GM21447 (cell line): ENCODE measurements around the gene GABBR2.
"Not testable (repeated sequence)": the region's sequence is repeated elsewhere in the genome, so short reads cannot be mapped to it uniquely, and the experiment has no call there.

Experiments
- ATAC-seq: cut with Tn5 transposase; IDR thresholded peaks from one replicate; pipeline ENCODE4 v1.9.1; 2021; ENCODE audit not compliant: unreplicated experiment

Gene GABBR2

DNA sequence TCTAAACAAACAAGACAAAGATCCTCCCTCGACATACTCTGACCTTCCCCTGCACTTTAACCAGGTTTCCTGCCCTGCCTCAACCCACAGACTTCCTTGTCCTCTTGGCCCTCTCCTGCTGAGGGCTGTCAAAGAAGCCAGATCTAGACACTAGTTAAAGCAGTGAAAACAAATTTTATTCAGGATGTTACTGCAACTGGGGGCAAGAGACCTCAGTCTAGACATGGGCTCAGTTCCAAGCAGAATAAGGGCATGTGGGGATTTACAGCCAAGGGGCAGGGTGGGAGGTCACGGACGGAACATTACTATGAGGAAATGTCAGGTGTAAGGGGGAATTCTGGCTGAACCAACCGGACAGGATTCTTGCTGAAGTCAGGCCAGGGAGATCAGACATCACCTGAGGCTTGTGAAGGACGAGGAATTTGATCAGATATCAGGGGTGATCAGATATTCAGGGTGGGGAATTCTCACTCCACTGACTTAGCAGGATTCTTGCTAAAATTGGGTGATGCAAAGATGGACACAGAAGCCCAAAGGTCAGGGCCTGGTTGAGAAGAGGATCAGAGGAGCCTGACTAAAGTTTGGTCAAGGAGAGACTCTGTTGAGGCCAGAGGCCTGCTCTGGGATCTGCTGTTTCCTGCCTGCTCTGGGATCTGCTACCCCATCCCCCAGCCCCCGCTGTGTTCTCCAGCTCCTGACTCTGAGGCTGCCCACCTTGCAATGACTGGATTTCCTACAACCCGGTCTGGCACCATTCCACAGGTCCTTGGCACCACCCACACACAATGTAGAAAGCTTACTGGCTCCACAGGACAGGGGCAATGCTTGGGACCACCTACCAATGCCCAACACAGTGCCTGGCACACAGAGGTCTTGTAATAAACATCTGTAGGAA lies 21.5 kb downstream of the GABBR2 start:
- no peak for ATAC-seq

DNA sequence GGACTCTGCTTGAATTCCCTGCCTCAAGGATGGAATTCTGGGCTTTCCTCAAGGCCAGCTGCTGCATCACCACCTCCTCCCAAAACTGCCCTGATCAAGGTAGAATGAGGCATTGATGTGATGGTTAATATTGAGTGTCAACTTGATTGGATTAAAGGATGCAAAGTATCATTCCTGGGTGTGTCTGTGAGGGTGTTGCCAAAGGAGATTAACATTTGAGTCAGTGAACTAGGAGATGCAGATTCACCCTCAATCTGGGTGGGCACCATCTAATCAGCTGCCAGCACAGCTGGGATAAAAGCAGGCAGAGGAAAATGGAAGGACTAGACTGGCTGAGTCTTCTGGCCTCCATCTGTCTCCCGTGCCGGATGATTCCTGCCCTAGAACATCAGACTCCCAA lies 23.9 kb downstream of the GABBR2 start:
- not testable (repeated sequence) for ATAC-seq

DNA sequence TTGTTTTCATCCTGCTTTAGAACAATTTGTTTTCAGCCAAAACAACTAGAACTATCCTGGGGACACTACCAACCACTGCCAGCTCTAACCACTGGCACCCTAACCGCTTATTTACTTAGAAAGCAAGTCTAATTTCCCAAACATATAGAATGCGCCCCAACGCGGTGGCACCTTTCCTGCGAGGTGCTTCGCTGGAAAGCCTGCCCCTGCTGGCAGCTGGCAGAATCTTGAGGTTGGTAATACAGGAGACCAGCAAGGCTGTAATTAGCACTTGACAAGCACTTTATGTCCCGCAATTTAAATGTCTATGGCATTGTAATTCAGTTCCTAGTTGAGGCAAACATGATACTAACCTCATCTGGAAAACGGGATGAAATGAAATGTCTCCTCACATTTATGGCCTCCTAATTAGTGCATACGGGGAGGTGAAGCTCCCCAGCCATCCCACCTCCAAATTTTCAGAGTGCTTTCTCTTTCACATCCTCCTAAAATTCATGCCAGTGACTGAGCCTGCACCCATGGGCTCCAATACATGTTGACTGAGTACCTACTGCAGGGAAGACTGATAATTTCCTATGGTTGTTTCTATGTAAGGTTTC lies 30.4 kb downstream of the GABBR2 start:
- no peak for ATAC-seq

DNA sequence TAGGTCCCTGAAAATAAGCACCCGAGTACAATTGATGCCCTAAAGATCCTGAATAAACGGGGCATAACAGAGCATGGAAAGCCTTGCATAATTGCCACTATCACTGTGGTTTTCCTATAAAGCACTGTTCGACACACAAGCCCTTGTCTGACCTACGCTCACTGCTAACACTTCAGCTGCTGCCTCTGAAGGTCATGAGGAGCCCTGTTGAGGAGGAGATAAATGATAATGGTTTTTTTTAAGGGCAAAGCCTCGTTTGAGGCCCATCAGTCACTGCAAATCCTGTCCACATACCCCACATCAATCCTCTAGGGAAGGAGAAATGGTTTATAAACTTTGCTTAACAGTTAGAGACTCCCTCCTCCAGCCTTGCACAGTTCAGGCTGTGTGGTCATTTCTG lies 35.1 kb downstream of the GABBR2 start:
- ATAC-seq, result no peak

DNA sequence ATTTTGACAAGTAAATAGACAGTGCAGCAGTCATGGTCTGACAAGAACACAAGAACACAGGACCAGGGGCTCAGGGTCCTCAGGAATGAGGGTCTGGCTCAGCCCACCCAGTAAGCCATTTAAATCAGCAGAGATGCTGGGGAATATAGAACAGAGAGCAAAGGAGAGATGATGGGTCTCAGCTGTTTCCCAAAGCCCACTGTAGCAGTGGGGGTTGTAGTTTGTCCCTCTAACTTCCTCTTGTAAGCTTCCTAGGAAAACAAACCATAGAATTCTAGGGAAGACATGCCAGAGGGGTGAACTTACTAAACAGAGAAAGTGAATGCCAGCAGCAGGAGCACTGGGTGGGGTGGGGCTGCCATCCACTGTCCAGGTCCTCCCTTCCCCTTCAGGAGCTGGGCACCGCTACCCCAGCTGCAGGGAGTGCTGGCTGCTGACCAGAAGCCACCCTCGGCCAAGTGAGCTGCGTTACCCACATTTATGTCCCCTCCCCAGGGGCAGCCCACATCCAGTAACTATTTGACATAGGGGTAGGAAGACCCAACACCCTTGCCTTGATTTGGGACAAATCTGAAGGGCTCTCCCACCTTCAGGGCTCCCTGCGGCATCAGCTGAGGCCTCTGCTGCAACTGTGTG lies 41.6 kb downstream of the GABBR2 start:
- ATAC-seq, result no peak

DNA sequence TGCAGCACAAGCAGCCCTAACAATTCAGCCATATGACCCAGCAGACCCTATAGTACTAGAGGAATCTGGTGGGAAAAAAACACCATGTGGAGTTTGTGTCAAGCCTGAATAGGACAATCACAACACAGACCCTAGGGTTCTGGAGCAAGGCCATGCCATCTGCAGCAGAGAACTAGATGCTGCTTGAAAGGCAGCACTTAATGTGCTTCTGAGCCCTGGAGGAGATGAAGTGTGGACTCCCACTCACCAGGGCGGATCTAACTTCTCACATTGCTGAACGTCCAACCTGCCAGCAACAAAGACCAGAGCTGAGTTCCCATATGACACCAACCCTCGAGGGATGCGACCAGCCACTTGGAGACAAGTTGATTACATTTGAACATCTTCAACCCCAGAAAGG lies 43.2 kb downstream of the GABBR2 start:
- no peak for ATAC-seq

DNA sequence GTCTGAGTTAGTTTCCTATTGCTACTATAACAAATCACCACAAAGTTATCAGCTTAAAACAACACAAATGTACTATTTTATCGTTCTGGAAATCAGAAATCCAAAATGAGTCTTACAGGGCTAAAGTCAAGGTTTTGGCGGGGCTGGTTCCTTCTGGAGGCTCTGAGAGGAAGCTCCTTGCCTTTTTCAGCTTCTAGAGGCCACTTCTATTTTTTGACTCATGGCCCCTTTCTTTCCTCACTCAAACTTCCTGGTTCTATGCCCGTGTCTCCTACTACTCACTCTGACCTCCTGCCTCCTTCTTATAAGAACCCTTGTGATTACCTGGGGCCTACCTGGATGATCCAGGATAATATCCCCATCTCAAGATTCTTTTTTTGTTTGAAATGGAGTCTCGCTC lies 48.2 kb downstream of the GABBR2 start:
- ATAC-seq, result no peak

DNA sequence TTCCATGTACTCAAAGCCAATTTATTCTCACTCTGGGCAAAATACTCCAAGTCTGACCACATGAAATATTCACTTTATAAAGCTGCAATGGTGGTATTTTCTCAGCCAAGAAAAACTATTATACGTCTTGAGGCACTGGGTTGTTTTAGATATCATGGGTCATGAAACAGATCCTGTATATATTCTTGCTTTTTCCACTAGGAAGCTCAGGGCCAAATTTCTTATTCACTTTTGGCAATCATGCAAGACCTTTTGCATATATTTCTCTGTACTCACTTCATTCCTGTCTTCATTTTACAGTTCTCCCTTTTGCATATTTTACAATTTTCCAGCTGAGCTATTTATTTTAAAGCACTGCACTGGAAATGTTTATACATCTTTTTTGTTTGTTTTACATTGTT lies 49.8 kb downstream of the GABBR2 start:
- ATAC-seq, result no peak

DNA sequence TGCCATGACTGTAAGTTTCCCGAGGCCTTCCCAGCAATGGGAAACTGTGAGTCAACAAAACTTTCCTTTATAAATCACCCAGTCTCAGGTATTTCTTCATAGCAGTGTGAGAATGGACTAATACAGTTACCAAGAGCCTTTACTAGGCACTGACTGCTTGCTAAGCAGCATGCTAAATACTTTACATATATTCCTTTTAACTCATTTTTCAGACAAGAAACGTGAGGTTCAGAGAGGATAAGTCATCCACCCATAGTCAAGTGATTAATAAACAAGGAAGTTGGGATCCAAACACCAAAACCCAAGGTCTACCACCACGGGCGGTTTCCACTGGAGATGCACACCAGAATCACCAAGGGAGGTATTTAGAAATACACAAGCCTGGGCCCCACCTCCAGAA lies 50.8 kb downstream of the GABBR2 start:
- ATAC-seq, result no peak

DNA sequence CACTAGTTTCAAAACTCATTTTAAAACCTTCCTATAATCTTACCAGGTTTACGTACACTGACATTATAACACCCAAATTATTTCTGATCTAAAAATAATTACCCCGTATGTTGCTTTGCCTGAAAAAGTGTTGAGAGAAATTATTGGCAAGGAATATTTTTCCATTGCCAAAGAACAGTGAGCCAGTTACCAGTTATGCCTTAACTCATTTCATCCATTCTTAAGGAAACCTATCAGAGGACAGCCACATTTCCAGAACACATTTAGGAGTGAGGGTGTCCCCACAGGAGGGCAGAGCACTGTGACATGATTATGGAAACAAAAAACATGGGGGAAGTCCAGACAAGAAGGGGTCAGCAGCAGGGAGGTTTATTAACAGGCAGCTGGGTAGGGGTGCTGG lies 52.2 kb downstream of the GABBR2 start:
- no peak for ATAC-seq

DNA sequence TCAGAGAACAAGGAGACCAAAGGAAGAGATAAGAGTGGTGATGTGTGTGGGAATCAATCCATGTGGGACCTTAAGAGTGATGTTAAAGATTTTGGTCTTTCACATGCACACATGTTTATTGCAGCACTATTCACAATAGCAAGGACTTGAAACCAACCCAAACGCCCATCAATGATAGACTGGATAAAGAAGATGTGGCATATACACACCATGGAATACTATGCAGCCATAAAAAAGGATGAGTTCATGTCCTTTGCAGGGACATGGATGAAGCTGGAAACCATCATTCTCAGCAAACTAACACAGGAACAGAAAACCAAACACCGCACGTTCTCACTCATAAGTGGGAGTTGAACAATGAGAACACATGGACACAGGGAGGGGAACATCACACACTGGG lies 53.3 kb downstream of the GABBR2 start:
- ATAC-seq, result not testable (repeated sequence)

DNA sequence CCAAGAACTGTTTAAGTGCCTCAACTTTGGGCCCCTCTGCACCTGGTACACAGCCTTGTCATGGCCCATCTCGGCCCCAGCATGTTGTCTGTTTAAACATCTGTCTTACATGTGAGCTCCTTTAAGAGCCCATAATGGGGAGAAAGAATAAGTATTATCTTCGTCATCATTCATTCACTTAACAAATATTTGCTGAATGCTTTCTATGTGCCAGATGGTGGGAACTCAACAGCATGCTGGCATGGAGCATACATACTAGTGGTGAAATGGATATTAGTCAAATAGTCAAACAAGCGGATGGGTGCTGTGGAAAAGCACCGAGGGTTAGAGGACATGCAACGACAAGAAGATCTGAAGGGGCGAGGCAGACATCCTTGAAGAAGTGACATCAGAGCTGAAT lies 54.5 kb downstream of the GABBR2 start:
- no peak for ATAC-seq

DNA sequence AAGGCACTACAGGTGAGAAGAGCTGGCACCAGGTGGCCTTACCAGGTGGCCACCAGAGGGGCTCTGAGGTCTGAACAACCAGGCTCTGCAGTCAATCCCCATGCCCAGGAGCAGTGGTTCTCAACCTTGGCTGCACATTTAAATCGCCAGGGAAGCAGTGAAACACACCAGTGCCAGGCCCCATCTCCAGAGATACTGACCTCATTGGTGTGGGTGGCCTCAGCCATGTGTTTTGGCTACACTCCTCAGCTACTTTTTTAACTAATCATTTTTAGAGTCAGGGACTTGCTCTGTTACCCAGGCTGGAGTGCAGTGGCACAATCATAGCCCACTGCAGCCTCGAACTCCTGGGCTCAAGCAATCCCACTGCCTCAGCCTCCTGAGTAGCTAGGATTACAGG lies 56.0 kb downstream of the GABBR2 start:
- no peak for ATAC-seq

DNA sequence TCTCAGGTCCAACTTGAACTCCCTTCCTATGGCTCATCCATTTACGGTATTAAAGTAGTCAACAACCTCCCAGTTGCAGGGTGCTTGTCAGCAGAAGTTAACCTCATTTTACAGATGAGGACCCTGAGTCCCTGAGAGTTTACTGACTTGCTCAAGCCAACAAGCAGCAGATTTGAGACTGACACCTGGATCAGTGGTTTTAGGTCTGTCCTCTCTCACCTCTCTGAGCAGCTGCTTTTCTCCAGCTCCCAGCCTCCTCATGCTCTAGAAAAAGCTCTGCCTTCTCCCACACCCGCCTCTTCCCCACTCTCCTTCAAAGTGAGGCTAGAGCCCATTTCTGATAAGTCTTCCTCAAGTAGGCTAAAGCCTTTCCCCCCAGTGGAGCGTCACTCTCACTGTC lies 56.4 kb downstream of the GABBR2 start:
- ATAC-seq, result no peak

DNA sequence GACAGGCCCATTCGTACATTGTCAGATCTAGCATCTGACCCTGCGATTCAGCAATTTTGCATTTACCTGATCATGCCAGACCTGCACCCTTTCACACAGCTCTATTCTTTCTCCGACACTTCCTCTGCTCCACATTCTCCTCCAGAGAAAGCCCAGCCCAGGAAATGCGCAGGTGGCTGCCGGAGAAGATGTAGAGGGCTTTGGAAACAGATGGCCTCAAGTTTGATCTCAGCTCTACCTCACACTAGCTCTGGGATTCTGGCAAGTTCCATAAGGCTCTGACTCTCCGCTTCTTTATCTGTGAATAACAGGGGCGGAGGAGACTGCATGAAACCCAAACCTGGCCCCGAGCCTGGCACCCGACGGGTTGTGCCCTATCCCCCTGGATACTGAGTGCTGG lies 61.5 kb downstream of the GABBR2 start:
- no peak for ATAC-seq

DNA sequence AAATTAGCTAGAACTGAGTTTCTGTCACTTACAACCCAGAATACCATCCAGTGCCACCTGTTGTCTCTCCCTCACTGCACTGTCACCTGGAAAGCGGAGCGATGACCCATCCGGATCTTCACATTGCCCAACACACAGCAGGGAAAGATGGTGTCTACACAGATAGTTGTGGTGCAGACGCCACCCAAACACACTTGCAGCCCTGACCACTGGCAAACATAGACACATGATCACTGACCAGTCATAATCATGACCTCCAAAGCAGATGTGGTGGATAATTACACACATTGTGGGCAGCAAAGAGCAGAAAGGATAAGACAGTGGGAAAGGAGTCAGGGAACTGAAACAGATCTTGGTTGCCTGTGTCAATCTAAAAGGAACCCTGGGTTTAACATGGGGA lies 64.7 kb downstream of the GABBR2 start:
- ATAC-seq, result no peak

DNA sequence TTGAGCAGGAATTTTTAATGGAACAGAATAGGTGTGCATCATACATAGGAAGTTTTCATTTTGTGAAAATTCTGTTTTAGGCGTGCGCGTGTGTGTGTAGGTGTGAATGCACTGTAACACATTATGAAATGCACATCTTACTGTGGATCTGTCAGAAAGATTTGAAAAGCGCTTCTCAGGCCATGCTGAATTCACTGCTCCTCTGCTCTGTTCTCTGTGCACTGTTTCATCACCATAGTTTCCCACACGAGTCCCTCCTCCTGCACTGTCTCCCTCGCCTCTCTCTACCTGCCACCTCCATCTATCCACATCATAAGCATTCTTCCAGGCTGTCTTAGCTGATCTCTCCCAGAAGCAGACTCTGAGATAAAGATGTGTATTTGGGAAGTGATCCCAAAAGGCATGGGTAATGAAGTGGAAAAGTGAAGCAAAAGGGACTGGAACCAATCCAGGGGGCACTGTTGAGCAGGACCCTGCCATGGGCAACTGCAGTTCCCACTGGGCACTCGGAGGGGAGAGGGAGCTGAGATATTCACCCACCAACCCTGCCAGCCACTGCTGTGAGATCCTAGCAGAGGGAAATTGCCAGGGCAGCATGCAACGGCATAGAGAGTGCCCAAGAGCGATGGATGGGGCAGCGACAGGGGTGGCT lies 65.9 kb downstream of the GABBR2 start:
- no peak for ATAC-seq

DNA sequence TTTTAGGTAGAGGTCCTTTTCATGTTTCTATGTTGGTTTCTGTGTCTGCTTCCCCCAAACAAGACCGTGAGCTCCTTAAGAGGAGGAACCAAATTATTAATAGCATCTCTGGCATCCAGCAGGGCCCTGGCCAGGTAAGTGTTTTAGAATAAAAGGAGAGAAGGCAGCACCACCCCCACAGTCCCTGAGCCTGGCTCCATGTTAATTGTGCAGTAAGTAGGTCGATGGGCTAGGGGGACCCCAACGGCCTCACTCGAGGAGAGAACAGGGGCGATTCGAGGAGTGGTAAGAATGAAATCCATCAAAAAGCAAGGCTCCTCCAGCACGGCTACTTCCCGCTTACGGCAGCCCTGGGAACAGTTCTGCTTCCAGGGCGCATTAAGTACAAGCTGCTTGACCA lies 67.0 kb downstream of the GABBR2 start:
- ATAC-seq, result no peak

DNA sequence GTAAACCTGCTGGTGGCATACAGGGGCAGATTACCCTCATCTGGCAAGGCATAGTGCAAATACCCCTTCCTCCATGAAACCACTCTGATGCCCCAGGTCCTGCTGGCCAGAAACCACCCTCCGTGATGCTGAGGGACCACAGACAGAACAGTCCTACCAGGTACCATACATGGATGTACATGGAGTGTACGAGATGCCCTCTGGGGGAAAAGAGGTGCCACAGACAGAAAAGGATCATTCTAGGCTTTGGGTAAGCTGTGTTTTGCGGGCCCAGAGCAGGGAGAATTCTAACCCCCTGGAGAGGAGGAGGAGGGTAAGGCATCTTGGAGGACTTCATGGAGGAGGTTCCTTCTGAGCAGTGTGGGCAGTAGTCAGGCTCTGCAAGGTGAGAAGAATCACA lies 68.3 kb downstream of the GABBR2 start:
- no peak for ATAC-seq

DNA sequence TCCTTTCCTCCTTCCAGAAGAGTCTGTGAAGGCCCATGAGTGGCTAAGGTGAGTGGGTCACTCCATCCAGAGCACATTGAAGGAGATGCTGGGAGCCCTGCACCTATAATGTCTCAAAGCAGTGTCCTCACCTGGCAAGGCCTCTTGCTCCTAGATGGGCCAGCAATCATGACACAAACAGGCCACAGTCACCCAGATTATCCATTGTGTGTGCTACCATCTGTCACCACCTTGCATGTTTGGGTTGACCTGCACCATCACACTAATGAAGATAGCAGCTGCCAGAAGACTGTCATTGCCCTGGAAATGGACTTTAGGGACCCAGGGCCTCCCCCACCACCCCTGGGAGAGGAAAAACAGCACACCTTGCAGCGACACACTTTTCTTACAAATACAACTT lies 69.6 kb downstream of the GABBR2 start:
- ATAC-seq, result no peak

DNA sequence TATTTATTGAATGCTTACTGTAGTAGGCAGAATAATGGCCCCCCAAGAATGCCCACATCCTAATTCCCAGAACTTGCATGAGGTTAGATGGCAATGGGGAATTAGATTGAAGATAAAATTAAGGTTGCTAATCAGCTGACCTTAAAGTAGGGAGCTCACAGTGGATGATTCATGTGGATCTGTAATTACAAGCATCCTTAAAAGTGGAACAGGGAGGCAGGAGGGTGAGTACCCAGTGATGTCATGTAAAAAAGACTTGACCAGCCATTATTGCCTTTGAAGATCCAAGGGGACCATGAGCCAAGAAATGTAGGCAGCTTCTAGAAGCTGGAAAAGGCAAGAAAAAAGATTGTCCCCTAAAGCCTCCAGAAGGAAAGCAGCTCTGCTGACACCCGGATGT lies 71.4 kb downstream of the GABBR2 start:
- ATAC-seq, result no peak

DNA sequence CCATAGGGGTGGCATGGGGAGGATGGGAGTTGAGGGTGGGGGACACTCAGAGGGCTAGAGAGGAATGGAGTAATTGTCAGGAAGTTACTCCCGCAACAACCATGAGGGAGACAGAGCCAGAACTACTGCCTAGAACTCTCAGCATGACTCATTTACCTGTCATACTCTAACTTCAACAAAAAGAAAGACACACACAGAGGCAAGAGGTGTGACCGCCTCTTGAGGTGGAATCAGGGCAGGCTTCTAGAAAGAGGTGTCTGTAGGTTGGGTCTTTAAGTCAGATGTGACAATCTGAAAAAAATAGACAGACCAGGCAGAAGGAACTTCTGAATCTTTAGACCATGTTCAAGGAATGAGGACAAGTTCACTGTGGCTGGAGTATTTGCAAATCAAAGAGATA lies 73.4 kb downstream of the GABBR2 start:
- ATAC-seq, result no peak
